GM20431 (cell line): Measurements from ENCODE around the gene RRP8.

Experiments
- in situ Hi-C: fragments of 300-500 bp; cut with MseI, MboI; formaldehyde crosslinking; loops from one replicate; pipeline ENCODE4 v1.15.0; 2020; ENCODE audit warnings: low sequenced_read_pairs; ENCODE audit not compliant: unreplicated experiment

Gene RRP8

GRCh38 chr11:6574816-6575715 is 28.4 kb downstream of the RRP8 start:
- in situ Hi-C loops = no loop called here

- in situ Hi-C loops = no loop called here
These were observed 31.2 kb downstream of the RRP8 start for GRCh38 chr11:6572215-6572614.

GRCh38 chr11:6571434-6572008 is 31.9 kb downstream of the RRP8 start:
- in situ Hi-C loops = no loop called here

GRCh38 chr11:6570691-6571427 is 32.6 kb downstream of the RRP8 start:
- in situ Hi-C loops = no loop called here

- in situ Hi-C loops = no loop called here
These were observed 33.7 kb downstream of the RRP8 start for GRCh38 chr11:6569706-6570105.

- in situ Hi-C loops = no loop called here
These were observed 35.1 kb downstream of the RRP8 start for GRCh38 chr11:6568191-6568918.

DNA sequence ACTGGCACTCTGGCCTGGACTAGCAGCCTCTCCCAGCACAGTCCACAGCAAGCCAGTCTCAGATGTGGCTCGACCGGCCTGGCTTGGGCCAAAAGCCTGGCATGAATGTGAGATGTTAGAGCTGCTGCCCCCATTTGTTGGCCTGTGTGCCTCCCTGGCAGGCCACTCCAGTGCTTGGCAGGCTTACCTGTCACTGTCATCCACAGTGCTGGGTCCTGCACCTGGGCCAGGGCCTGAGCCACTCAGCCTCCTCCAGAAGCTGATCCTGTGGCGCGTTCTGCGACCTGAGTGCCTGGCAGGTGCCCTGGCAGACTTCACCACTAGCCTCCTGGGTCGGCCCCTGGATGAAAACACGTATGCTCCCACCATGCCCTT is 36.1 kb downstream of the RRP8 start:
- in situ Hi-C loops = no loop called here

DNA sequence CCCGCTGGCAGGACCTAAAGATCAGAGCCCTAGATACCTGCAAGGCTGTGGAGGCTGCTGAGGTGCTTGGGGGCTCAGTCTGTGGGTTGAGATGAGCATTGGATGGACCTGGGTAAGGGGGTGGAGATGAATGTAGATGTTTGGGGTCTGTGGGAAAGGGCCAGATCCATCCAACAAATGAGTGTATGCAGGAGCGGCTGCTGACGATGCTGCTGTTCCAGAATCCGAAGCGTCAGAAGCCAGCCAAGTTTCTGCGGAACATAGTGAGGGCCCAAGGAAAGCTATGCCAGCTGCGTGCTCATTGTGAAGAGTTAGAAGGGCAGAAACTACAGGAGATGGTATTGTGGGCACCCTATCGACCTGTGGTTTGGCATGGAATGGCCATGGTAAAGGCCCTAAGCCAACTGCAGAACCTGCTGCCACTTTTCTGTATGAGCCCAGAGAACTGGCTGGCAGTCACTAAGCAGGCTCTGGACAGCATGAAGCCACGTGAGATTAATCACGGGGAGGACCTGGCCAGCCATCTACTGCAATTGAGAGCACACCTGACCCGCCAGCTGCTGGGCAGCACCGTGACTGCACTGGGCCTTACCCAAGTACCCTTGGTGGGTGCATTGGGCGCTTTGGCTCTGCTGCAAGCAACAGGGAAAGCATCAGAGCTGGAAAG is 36.6 kb downstream of the RRP8 start:
- in situ Hi-C loops = no loop called here

DNA sequence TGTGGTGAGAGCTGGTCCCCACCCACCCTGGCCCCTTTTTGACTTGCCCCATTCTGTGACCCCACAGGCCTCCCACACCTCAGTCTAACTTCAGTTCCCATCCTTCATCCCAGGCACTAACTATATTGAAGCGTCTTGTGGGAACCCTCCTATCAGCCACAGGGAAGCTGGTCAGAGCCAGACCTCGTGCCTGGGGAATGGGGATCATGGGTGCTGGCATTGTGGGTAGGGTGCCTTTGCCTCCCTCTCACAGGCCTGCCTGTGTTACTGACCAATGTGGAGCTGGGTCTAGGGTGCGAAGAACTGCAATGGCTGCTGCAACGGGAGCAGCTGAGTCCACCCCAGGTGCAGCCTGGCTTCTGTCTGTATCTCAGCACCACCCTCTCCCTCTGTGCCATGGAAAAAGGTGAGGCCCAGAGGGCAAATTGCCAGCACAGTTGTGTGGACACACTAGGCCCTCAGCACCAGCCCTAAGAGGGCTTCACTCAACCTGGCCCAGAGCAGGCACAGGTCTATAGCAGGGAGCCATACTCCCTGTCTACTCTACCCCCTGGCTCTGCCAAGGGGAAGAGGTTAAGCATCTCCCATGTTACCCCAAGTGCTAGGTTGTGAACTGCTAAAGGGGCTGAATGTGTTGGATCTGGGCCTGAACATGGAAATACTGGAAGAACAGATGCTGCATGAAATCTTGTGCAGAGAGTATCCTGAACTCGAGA is 37.3 kb downstream of the RRP8 start:
- in situ Hi-C loops = no loop called here

- in situ Hi-C loops = no loop called here
These were observed 38.1 kb downstream of the RRP8 start for GRCh38 chr11:6565325-6565724.

- in situ Hi-C loops = no loop called here
These were observed 39.7 kb downstream of the RRP8 start for GRCh38 chr11:6563667-6564066.

GRCh38 chr11:6563121-6563619 is 40.2 kb downstream of the RRP8 start:
- in situ Hi-C loops = no loop called here

DNA sequence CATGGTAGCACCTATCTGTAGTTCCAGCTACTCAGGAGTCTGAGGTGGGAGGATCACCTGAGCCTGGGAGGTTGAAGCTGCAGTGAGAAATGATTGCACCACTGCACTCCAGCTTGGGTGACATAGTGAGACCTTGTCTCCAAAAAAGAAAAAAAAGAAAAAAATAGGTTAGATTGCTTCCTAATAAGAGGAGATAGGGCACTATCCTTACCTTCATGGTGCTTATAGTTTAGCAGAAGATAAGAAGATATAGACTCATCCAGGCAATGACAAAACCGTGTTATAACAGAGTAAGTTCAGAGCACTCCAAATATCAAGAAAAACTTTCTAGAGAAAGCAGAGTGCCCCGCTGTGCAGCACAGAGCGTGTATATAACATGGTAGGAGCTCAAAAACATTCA is 42.1 kb downstream of the RRP8 start:
- in situ Hi-C loops = no loop called here

GRCh38 chr11:6559369-6559768 is 44.0 kb downstream of the RRP8 start:
- in situ Hi-C loops = no loop called here

- in situ Hi-C loops = no loop called here
These were observed 45.4 kb downstream of the RRP8 start for GRCh38 chr11:6557761-6558674.

DNA sequence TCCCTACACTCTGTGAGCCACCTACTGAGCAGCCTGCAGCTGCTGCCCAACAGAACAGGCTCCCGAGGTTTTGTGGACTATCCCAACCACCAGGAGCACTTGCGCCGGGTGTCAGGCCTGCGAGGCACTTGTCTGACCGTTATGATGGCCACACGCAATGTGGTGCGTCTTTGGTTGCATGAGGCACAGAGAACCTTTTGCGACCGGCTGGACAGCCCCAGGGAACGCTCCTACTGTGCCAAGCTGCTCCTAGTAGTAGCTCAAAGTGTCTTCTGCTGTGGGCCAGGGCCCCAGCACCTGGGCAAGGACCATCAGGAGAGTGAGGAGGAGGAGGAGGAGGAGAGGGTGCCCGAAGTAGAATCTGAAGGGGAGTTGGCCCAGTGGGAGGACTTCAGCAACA is 46.4 kb downstream of the RRP8 start:
- in situ Hi-C loops = no loop called here

- in situ Hi-C loops = no loop called here
These were observed 47.1 kb downstream of the RRP8 start for GRCh38 chr11:6556139-6556949.
